HCT116 (cell line): Measurements from ENCODE around the gene ENTHD1.

ENCODE experiments used
- CTCF ChIP-seq, 3 experiments: fragments of 200-600 bp in 1 of 3; sonication (generic) in 1 of 3; IDR thresholded peaks in 2 of 3; conservative IDR thresholded peaks in 1 of 3; 2 replicates each; pipeline ENCODE4 v1.5.1; 2012 to 2017; ENCODE audit warnings: low read depth in 2 of 3, low read length in 2 of 3, antibody characterized with exemption in 1 of 3, borderline replicate concordance in 1 of 3, control low read depth in 1 of 3, mild to moderate bottlenecking in 1 of 3, mixed read lengths in 1 of 3, mixed run types in 1 of 3, moderate library complexity in 1 of 3; ENCODE audit not compliant: insufficient read depth in 1 of 3
- POLR2A ChIP-seq: IDR thresholded peaks from 2 replicates; pipeline ENCODE4 v1.7.0; 2011; ENCODE audit warnings: borderline replicate concordance; ENCODE audit not compliant: insufficient read depth, insufficient read length; ENCODE audit errors: extremely low read depth

- no peak for TF ChIP-seq CTCF (IDR thresholded peaks at IDR 0.05 in 2 of 3, conservative IDR thresholded peaks at IDR 0.05 in 1 of 3; ENCODE audit: borderline replicate concordance in 1 of 3, insufficient read depth in 1 of 3, low read depth in 2 of 3, low read length in 2 of 3)
- TF ChIP-seq POLR2A, result no peak
Observed at GRCh38 chr22:39765046-39765445, 128.5 kb downstream of the ENTHD1 start.
